ENCODE data around the gene SEMA3E. TPM values are rescaled to one million over a fixed set of nuclear protein-coding genes. Genes with fewer than 3 reads are reported as not detected.

SEMA3E gene
- total RNA-seq, 1 experiment from 2014 or later: 7.3 TPM

DNA sequence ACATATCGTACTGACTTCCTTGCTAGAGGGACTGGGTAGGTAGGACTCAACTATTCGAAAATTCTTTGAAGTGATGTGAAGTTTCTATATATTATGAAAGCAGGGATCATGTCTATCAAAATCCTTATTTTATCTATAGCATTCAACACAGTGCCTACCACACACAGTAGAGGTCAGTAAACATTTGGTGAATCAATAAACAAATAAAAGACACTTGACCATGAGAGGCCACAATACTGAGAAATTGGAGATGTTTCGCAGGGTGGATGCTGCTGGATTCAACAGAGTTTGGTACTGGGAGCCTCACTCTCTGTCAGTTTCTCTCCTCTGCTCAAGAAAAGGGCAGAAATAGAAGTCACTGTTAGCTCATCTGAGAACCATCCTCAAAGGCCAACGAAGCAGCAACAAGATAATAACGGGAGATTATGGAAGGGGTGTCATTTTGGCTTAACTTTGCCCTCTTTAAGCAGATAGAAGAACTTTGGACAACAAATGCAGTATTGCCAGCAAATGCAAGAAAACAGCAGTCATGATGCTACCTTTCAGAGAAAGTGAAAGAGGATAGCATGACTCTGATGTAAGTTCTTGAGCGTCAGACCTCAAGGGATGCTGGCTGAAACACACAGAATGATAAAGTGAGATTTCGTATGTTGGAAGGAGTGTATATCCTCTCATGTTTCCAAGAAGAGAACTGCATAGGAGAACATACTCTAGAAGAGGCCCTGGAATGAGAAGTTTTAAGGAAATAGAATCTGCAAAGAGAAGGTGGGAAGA, 107.6 kb downstream of the SEMA3E start:
- Histone ChIP-seq H3K9me3 (ENCODE audit: control insufficient read depth, insufficient read depth, low read depth, low read length) (no peaks in the 10 kb centered on the region), H3K27ac (ENCODE audit: low read length) (no peak overlapping the region), H3K36me3 (ENCODE audit: control insufficient read depth, insufficient read depth, low read length) (no peaks in the 10 kb centered on the region), H3K4me1 (ENCODE audit: control insufficient read depth, insufficient read depth, low read length) (no peaks in the 10 kb centered on the region; the same call in 1 of the 2 replicates), H3K27me3 (ENCODE audit: control insufficient read depth, insufficient read depth, low read length) (no peaks in the 10 kb centered on the region), H3K4me3 (ENCODE audit: low read depth in 2 of 2, low read length in 2 of 2) (no peak overlapping the region)
- intact Hi-C loops (cut with micrococcal nuclease; ENCODE audit: unreplicated experiment): no loop called here
- TF ChIP-seq, protein P1, sequence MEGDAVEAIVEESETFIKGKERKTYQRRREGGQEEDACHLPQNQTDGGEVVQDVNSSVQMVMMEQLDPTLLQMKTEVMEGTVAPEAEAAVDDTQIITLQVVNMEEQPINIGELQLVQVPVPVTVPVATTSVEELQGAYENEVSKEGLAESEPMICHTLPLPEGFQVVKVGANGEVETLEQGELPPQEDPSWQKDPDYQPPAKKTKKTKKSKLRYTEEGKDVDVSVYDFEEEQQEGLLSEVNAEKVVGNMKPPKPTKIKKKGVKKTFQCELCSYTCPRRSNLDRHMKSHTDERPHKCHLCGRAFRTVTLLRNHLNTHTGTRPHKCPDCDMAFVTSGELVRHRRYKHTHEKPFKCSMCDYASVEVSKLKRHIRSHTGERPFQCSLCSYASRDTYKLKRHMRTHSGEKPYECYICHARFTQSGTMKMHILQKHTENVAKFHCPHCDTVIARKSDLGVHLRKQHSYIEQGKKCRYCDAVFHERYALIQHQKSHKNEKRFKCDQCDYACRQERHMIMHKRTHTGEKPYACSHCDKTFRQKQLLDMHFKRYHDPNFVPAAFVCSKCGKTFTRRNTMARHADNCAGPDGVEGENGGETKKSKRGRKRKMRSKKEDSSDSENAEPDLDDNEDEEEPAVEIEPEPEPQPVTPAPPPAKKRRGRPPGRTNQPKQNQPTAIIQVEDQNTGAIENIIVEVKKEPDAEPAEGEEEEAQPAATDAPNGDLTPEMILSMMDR (IDR thresholded peaks at IDR 0.05): no peak
- TF ChIP-seq SIN3A (IDR thresholded peaks at IDR 0.05; ENCODE audit: borderline replicate concordance, insufficient read depth, low read depth, low read length) (no peak), POLR2AphosphoS5 (IDR thresholded peaks at IDR 0.05; ENCODE audit: low read depth, low read length) (no peak), TCF7L2 (IDR thresholded peaks at IDR 0.05; ENCODE audit: low read depth, low read length) (no peak)
- TF ChIP-seq, protein P2, sequence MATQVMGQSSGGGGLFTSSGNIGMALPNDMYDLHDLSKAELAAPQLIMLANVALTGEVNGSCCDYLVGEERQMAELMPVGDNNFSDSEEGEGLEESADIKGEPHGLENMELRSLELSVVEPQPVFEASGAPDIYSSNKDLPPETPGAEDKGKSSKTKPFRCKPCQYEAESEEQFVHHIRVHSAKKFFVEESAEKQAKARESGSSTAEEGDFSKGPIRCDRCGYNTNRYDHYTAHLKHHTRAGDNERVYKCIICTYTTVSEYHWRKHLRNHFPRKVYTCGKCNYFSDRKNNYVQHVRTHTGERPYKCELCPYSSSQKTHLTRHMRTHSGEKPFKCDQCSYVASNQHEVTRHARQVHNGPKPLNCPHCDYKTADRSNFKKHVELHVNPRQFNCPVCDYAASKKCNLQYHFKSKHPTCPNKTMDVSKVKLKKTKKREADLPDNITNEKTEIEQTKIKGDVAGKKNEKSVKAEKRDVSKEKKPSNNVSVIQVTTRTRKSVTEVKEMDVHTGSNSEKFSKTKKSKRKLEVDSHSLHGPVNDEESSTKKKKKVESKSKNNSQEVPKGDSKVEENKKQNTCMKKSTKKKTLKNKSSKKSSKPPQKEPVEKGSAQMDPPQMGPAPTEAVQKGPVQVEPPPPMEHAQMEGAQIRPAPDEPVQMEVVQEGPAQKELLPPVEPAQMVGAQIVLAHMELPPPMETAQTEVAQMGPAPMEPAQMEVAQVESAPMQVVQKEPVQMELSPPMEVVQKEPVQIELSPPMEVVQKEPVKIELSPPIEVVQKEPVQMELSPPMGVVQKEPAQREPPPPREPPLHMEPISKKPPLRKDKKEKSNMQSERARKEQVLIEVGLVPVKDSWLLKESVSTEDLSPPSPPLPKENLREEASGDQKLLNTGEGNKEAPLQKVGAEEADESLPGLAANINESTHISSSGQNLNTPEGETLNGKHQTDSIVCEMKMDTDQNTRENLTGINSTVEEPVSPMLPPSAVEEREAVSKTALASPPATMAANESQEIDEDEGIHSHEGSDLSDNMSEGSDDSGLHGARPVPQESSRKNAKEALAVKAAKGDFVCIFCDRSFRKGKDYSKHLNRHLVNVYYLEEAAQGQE (IDR thresholded peaks at IDR 0.05; ENCODE audit: insufficient read depth in 1 of 2, low read depth in 2 of 2, low read length in 1 of 2): no peak
- in situ Hi-C loops (cut with HindIII; ENCODE audit: low pct_unique_long_range_greater_than_20kb, low sequenced_read_pairs): no loop called here
- ChIA-PET CTCF (no interaction called here), POLR2A (no interaction called here)
- BruUV-seq (replicated peaks): no TSS peak
- DNase-seq (ENCODE audit: low read depth, low spot score) (no peak), ATAC-seq (no peak)

DNA sequence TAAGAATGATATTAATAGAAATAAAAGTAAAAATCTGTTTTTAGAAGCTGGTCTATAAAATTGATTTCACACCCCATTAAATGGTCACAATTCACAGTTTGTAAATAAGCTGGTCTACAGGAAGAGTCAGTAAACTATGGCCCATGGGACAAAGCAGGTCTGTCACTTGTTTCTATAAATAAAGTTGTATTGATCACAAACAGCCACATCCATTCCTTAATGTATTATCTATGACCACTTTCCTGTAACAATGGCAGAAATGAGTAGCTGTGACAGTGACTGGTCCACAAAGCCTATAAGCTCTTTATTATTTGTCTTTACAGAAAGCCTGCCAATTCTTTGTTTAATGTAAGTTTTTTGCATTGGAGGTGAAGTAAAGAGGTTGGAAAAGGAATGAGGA, 114.5 kb downstream of the SEMA3E start:
- Histone ChIP-seq H3K27ac (ENCODE audit: low read length) (no peak overlapping the region; the same call in 1 of the 2 replicates), H3K4me1 (ENCODE audit: control insufficient read depth, insufficient read depth, low read length) (no peaks in the 10 kb centered on the region), H3K4me3 (ENCODE audit: low read depth in 2 of 2, low read length in 2 of 2) (no peak overlapping the region), H3K9me3 (ENCODE audit: control insufficient read depth, insufficient read depth, low read depth, low read length) (no peaks in the 10 kb centered on the region), H3K36me3 (ENCODE audit: control insufficient read depth, insufficient read depth, low read length) (no peaks in the 10 kb centered on the region), H3K27me3 (ENCODE audit: control insufficient read depth, insufficient read depth, low read length) (no peaks in the 10 kb centered on the region)
- TF ChIP-seq SIN3A (IDR thresholded peaks at IDR 0.05; ENCODE audit: borderline replicate concordance, insufficient read depth, low read depth, low read length) (no peak), POLR2AphosphoS5 (IDR thresholded peaks at IDR 0.05; ENCODE audit: low read depth, low read length) (no peak), TCF7L2 (IDR thresholded peaks at IDR 0.05; ENCODE audit: low read depth, low read length) (no peak)
- TF ChIP-seq, protein P1 (IDR thresholded peaks at IDR 0.05): no peak
- TF ChIP-seq, protein P2 (IDR thresholded peaks at IDR 0.05; ENCODE audit: insufficient read depth in 1 of 2, low read depth in 2 of 2, low read length in 1 of 2): no peak
- ChIA-PET CTCF (no interaction called here), POLR2A (no interaction called here)
- ATAC-seq: no peak
- DNase-seq (ENCODE audit: low read depth, low spot score): no peak
- intact Hi-C loops (cut with micrococcal nuclease; ENCODE audit: unreplicated experiment) (no loop called here), in situ Hi-C loops (cut with HindIII; ENCODE audit: low pct_unique_long_range_greater_than_20kb, low sequenced_read_pairs) (no loop called here)
- BruUV-seq (replicated peaks): no TSS peak

Data from Panc1 (cell line).